Panc1 (cell line): ENCODE results near the gene GZF1. TPM values are rescaled to one million over a fixed set of nuclear protein-coding genes. Genes with fewer than 3 reads are reported as not detected.

Source experiments
- ATAC-seq: fragments of 200-7000 bp; cut with Tn5 transposase; 2 replicates; pipeline ENCODE4 v1.9.1; 2020; ENCODE audit warnings: mild to moderate bottlenecking, moderate library complexity
- BruUV-seq: library from RNA; stranded (reverse); fragments of 400-500 nt; replicated peaks from 2 replicates; lab custom pipeline; 2021; lab: Mats Ljungman, UMichigan
- CTCF ChIA-PET: fragments of 300-600 bp; sonication (Branson Sonifier 250); formaldehyde crosslinking; loops from one replicate; lab custom pipeline; 2022; ENCODE audit warnings: antibody characterized with exemption; lab: Charles Lee
- POLR2A ChIA-PET: fragments of 300-600 bp; sonication (Branson Sonifier 250); formaldehyde crosslinking; loops from one replicate; lab custom pipeline; 2022; ENCODE audit warnings: antibody characterized with exemption; lab: Charles Lee
- DNase-seq: peaks from one replicate; pipeline ENCODE4 v3.0.0-alpha.2; 2010; ENCODE audit warnings: low read depth, low spot score
- H3K27ac ChIP-seq: 2 replicates; pipeline ENCODE4 v1.5.1; 2011; ENCODE audit warnings: mild to moderate bottlenecking, low read length, inconsistent platforms
- H3K27me3 ChIP-seq: fragments of 200-500 bp; sonication (Bioruptor generic); 2 replicates; pipeline ENCODE4 v1.6.0; 2014; ENCODE audit warnings: low read length, inconsistent platforms; ENCODE audit not compliant: control insufficient read depth, insufficient read depth
- H3K36me3 ChIP-seq: fragments of 200-500 bp; sonication (Bioruptor generic); 2 replicates; pipeline ENCODE4 v1.5.1; 2014; ENCODE audit warnings: inconsistent platforms, mild to moderate bottlenecking, low read length, moderate library complexity; ENCODE audit not compliant: control insufficient read depth, insufficient read depth
- H3K4me1 ChIP-seq: 2 replicates; pipeline ENCODE4 v1.5.1; 2011; ENCODE audit warnings: inconsistent platforms, mild to moderate bottlenecking, low read length, moderate library complexity; ENCODE audit not compliant: control insufficient read depth, insufficient read depth
- H3K4me3 ChIP-seq, 2 experiments: 2 replicates each; pipeline ENCODE4 v1.5.1; 2011 to 2012; ENCODE audit warnings: low read depth in 2 of 2, low read length in 2 of 2, mild to moderate bottlenecking in 2 of 2, inconsistent platforms in 1 of 2, moderate library complexity in 1 of 2
- H3K9me3 ChIP-seq: fragments of 200-500 bp; sonication (Bioruptor generic); 2 replicates; pipeline ENCODE4 v1.5.1; 2014; ENCODE audit warnings: low read depth, mild to moderate bottlenecking, inconsistent platforms, low read length, moderate library complexity; ENCODE audit not compliant: control insufficient read depth, insufficient read depth
- POLR2AphosphoS5 ChIP-seq: IDR thresholded peaks from 2 replicates; pipeline ENCODE4 v1.6.1; 2012; ENCODE audit warnings: mild to moderate bottlenecking, low read depth, low read length, moderate library complexity
- SIN3A ChIP-seq: IDR thresholded peaks from 2 replicates; pipeline ENCODE4 v1.6.1; 2012; ENCODE audit warnings: low read depth, mild to moderate bottlenecking, low read length, moderate library complexity, borderline replicate concordance; ENCODE audit not compliant: insufficient read depth
- TCF7L2 ChIP-seq: IDR thresholded peaks from 2 replicates; pipeline ENCODE4 v1.6.1; 2011; ENCODE audit warnings: mild to moderate bottlenecking, low read depth, low read length, inconsistent platforms
- in situ Hi-C: cut with HindIII; loops from 2 replicates; pipeline ENCODE4 v1.10.0; 2016; ENCODE audit warnings: low sequenced_read_pairs, low pct_unique_long_range_greater_than_20kb
- intact Hi-C: fragments of 100-400 bp; cut with micrococcal nuclease; formaldehyde crosslinking; loops from one replicate; pipeline ENCODE4 v1.10.0; 2022; ENCODE audit not compliant: unreplicated experiment
- total RNA-seq: library from RNA; stranded (reverse); gene quantifications from one replicate; pipeline ENCODE4 v1.2.1, GENCODE V29; 2021; ENCODE audit not compliant: unreplicated experiment
- TF ChIP-seq, protein P1 (sequence below): fragments of 450-650 bp; IDR thresholded peaks from 2 replicates; pipeline ENCODE4 v1.5.1; 2017; ENCODE audit warnings: mild to moderate bottlenecking
- TF ChIP-seq, protein P2 (sequence below), 2 experiments: IDR thresholded peaks; 2 replicates each; pipeline ENCODE4 v1.6.1; 2011 to 2012; ENCODE audit warnings: low read depth in 2 of 2, control low read depth in 1 of 2, low read length in 1 of 2, mild to moderate bottlenecking in 1 of 2, moderate library complexity in 1 of 2; ENCODE audit not compliant: insufficient read depth in 1 of 2

The GZF1 gene
- total RNA-seq, 1 experiment from 2014 or later: 18.0 TPM

DNA sequence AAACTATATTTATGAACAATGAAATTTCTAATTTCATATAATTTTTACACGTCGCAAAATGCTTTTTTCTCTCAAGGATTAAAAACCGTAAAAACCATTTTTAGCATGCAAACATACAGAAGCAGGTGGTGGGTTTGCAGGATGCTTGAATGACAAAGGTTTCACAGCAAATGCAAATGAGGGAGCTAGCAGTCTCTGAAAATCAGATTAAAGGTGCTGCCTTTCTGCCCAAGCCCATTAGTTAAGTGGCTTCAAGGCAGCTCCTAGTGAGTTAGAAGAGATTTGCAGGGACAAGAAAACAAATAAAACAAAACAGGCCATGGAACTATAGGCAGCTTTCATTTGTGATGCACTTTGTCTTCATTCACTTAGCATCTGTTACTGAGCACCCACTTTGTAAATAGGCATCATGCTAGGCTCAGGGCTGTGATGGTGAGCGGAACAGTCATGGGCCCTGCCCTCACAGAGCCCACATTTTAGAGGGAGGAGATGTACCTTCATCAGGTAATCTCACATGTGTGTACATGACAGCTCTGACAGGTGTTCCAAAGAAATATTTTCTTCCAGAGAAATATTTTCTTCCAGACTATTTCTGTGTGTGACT is 29.8 kb downstream of the GZF1 start:
- ATAC-seq (no peak), DNase-seq (no peak)
- peaks cover 2% of the 10 kb centered on the region; the same call in 1 of the 2 replicates for H3K36me3 ChIP-seq
- intact Hi-C loops (no loop called here), in situ Hi-C loops (no loop called here)
- no peaks in the 10 kb centered on the region for H3K27me3 ChIP-seq
- CTCF ChIA-PET: no interaction called here
- H3K9me3 ChIP-seq: no peaks in the 10 kb centered on the region
- POLR2A ChIA-PET: no interaction called here
- no TSS peak for BruUV-seq
- no peak overlapping the region for H3K27ac ChIP-seq
- H3K4me1 ChIP-seq: no peaks in the 10 kb centered on the region
- TF ChIP-seq, protein P1, sequence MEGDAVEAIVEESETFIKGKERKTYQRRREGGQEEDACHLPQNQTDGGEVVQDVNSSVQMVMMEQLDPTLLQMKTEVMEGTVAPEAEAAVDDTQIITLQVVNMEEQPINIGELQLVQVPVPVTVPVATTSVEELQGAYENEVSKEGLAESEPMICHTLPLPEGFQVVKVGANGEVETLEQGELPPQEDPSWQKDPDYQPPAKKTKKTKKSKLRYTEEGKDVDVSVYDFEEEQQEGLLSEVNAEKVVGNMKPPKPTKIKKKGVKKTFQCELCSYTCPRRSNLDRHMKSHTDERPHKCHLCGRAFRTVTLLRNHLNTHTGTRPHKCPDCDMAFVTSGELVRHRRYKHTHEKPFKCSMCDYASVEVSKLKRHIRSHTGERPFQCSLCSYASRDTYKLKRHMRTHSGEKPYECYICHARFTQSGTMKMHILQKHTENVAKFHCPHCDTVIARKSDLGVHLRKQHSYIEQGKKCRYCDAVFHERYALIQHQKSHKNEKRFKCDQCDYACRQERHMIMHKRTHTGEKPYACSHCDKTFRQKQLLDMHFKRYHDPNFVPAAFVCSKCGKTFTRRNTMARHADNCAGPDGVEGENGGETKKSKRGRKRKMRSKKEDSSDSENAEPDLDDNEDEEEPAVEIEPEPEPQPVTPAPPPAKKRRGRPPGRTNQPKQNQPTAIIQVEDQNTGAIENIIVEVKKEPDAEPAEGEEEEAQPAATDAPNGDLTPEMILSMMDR: no peak
- no peak for TF ChIP-seq TCF7L2
- TF ChIP-seq SIN3A: no peak
- TF ChIP-seq, protein P2, sequence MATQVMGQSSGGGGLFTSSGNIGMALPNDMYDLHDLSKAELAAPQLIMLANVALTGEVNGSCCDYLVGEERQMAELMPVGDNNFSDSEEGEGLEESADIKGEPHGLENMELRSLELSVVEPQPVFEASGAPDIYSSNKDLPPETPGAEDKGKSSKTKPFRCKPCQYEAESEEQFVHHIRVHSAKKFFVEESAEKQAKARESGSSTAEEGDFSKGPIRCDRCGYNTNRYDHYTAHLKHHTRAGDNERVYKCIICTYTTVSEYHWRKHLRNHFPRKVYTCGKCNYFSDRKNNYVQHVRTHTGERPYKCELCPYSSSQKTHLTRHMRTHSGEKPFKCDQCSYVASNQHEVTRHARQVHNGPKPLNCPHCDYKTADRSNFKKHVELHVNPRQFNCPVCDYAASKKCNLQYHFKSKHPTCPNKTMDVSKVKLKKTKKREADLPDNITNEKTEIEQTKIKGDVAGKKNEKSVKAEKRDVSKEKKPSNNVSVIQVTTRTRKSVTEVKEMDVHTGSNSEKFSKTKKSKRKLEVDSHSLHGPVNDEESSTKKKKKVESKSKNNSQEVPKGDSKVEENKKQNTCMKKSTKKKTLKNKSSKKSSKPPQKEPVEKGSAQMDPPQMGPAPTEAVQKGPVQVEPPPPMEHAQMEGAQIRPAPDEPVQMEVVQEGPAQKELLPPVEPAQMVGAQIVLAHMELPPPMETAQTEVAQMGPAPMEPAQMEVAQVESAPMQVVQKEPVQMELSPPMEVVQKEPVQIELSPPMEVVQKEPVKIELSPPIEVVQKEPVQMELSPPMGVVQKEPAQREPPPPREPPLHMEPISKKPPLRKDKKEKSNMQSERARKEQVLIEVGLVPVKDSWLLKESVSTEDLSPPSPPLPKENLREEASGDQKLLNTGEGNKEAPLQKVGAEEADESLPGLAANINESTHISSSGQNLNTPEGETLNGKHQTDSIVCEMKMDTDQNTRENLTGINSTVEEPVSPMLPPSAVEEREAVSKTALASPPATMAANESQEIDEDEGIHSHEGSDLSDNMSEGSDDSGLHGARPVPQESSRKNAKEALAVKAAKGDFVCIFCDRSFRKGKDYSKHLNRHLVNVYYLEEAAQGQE (IDR thresholded peaks at IDR 0.05; ENCODE audit: insufficient read depth in 1 of 2, low read depth in 2 of 2, low read length in 1 of 2): no peak
- no peak for TF ChIP-seq POLR2AphosphoS5
- H3K4me3 ChIP-seq: no peak overlapping the region

DNA sequence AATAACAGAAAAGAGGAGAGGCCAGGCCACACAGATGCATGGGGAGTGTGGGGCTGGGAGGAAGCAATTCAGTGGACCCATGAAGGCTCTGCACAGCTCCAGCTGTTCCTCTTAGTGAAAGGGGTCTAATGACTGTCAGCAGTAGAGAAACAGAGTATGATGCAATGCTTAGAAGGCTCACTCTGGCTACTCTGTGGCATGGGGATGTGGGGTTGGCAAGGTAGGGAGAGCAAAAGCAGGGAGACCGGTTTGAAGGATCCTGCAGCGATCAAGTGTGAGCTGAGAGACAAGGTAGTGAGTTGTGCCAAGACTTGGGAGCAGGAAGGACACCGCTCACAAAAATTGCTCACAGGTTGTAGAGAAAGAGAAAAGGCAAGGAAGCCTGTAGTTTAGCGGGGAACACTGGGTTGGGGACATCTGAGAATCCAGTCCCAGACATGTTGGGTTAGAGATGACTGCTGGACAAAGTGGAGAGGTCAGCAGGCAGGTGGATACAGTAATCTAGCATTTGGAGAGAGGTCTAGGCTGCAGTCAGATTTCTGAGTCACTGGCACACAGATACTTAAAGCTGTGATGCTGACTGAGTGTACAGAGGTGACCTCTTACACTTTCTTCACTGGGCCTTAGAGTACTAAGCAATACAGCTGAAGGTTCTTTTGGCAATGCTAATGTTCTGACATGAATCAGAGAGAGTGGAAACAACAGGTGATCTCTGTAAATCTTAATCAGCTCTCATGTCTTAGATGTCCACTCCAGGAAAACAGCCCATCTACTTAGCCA is 32.2 kb downstream of the GZF1 start:
- TF ChIP-seq, protein P1: no peak
- TF ChIP-seq, protein P2 (IDR thresholded peaks at IDR 0.05; ENCODE audit: insufficient read depth in 1 of 2, low read depth in 2 of 2, low read length in 1 of 2): no peak
- no peak for TF ChIP-seq POLR2AphosphoS5
- TF ChIP-seq TCF7L2: no peak
- no peak for TF ChIP-seq SIN3A
- Histone ChIP-seq H3K9me3 (no peaks in the 10 kb centered on the region), H3K27ac (no peak overlapping the region), H3K36me3 (peaks cover 2% of the 10 kb centered on the region; the same call in 1 of the 2 replicates), H3K4me3 (no peak overlapping the region), H3K27me3 (no peaks in the 10 kb centered on the region), H3K4me1 (no peaks in the 10 kb centered on the region)
- in situ Hi-C loops (no loop called here), intact Hi-C loops (no loop called here)
- DNase-seq: no peak
- ChIA-PET POLR2A (no interaction called here), CTCF (interaction anchor here (0.7 kb wide), 1 partner anchor 136 kb away, joined by 3 read pairs; no protein-coding TSS in a partner anchor)
- ATAC-seq: no peak
- no TSS peak for BruUV-seq
